Measurements from ENCODE around the gene HES7. TPM values are rescaled to one million over a fixed set of nuclear protein-coding genes. Genes with fewer than 3 reads are reported as not detected.

Gene HES7
- total RNA-seq (2022; extraction: Qiagen RNA extraction; ENCODE audit: low read depth) = 2.3 to 3.0 TPM (median 2.9 TPM) in 5 replicates

GRCh38 chr17:8123695-8124349 is at the start of gene HES7:
Gene HES7 (minus strand): TSS chr17:8124106. CDS start chr17:8124084, 22 bp downstream.

GRCh38 chr17:8162233-8162996 is 38.5 kb upstream of the HES7 start, which contains the start of gene VAMP2:
Gene VAMP2 (minus strand): TSS chr17:8162948. CDS start chr17:8162879, 69 bp downstream.

GRCh38 chr17:8152112-8152775 is 28.3 kb upstream of the HES7 start, which contains the start of gene PER1:
Gene PER1 (minus strand): TSS chr17:8152404. CDS start chr17:8150706, 1,698 bp downstream.

GRCh38 chr17:8117980-8118768 is 5.7 kb downstream of the HES7 start, which contains the start of gene ALOXE3:
Gene ALOXE3 (minus strand): TSS chr17:8118514. CDS start chr17:8117990, 524 bp downstream.

GRCh38 chr17:8087075-8087951 is 36.6 kb downstream of the HES7 start, which contains the start of gene ALOX12B:
Gene ALOX12B (minus strand): TSS chr17:8087716. CDS start chr17:8087442, 274 bp downstream.

Other genes starting within 250 kb of the HES7 start
- gene CHD3, start 235.3 kb downstream of the HES7 start, total RNA-seq (2022; extraction: Qiagen RNA extraction; ENCODE audit: low read depth) = 52.0 to 66.7 TPM (median 61.6 TPM) in 5 replicates
- gene RNF227, start 207.8 kb downstream of the HES7 start, total RNA-seq (2022; extraction: Qiagen RNA extraction; ENCODE audit: low read depth) = 1.0 to 1.7 TPM (median 1.1 TPM) in 5 replicates
- gene KCNAB3, start 194.2 kb downstream of the HES7 start, total RNA-seq (2022; extraction: Qiagen RNA extraction; ENCODE audit: low read depth) = 1.7 to 2.9 TPM (median 2.0 TPM) in 5 replicates
- 298 to 338 TPM (median 306 TPM) in 5 replicates for gene TRAPPC1, start 192.2 kb downstream of the HES7 start, total RNA-seq (2022; extraction: Qiagen RNA extraction; ENCODE audit: low read depth)
- gene CNTROB, start 191.9 kb downstream of the HES7 start, total RNA-seq (2022; extraction: Qiagen RNA extraction; ENCODE audit: low read depth) = 32.2 to 41.3 TPM (median 38.3 TPM) in 5 replicates
- gene GUCY2D, start 121.5 kb downstream of the HES7 start, total RNA-seq (2022; extraction: Qiagen RNA extraction; ENCODE audit: low read depth) = 0.24 to 0.34 TPM in 2 of 5 replicates, not detected in the others
- 0.05 to 0.07 TPM in 2 of 5 replicates, not detected in the others for gene ALOX15B, start 85.0 kb downstream of the HES7 start, total RNA-seq (2022; extraction: Qiagen RNA extraction; ENCODE audit: low read depth)
- 1.3 to 1.8 TPM (median 1.6 TPM) in 5 replicates for gene ALOX12B, start 36.4 kb downstream of the HES7 start, total RNA-seq (2022; extraction: Qiagen RNA extraction; ENCODE audit: low read depth)
- gene ALOXE3, start 5.6 kb downstream of the HES7 start, total RNA-seq (2022; extraction: Qiagen RNA extraction; ENCODE audit: low read depth) = 6.6 to 10.9 TPM (median 7.4 TPM) in 5 replicates
- gene PER1, start 28.3 kb upstream of the HES7 start, total RNA-seq (2022; extraction: Qiagen RNA extraction; ENCODE audit: low read depth) = 22.7 to 29.3 TPM (median 25.0 TPM) in 5 replicates
- gene VAMP2, start 38.8 kb upstream of the HES7 start, total RNA-seq (2022; extraction: Qiagen RNA extraction; ENCODE audit: low read depth) = 21.3 to 31.2 TPM (median 26.8 TPM) in 5 replicates
- 17.5 to 22.1 TPM (median 20.1 TPM) in 5 replicates for gene TMEM107, start 52.3 kb upstream of the HES7 start, total RNA-seq (2022; extraction: Qiagen RNA extraction; ENCODE audit: low read depth)
- 5.6 to 8.8 TPM (median 7.6 TPM) in 5 replicates for gene BORCS6, start 66.1 kb upstream of the HES7 start, total RNA-seq (2022; extraction: Qiagen RNA extraction; ENCODE audit: low read depth)
- 139 to 152 TPM (median 146 TPM) in 5 replicates for gene AURKB, start 86.5 kb upstream of the HES7 start, total RNA-seq (2022; extraction: Qiagen RNA extraction; ENCODE audit: low read depth)
- gene CTC1, start 124.0 kb upstream of the HES7 start, total RNA-seq (2022; extraction: Qiagen RNA extraction; ENCODE audit: low read depth) = 11.5 to 18.6 TPM (median 15.1 TPM) in 5 replicates
- gene PFAS, start 125.2 kb upstream of the HES7 start, total RNA-seq (2022; extraction: Qiagen RNA extraction; ENCODE audit: low read depth) = 41.2 to 50.2 TPM (median 48.6 TPM) in 5 replicates
- gene RANGRF, start 164.6 kb upstream of the HES7 start, total RNA-seq (2022; extraction: Qiagen RNA extraction; ENCODE audit: low read depth) = 39.8 to 50.9 TPM (median 44.1 TPM) in 5 replicates
- 4.8 to 7.2 TPM (median 6.7 TPM) in 5 replicates for gene SLC25A35, start 171.3 kb upstream of the HES7 start, total RNA-seq (2022; extraction: Qiagen RNA extraction; ENCODE audit: low read depth)
- gene ARHGEF15, start 186.1 kb upstream of the HES7 start, total RNA-seq (2022; extraction: Qiagen RNA extraction; ENCODE audit: low read depth) = not detected in 5 replicates
- gene ODF4, start 215.7 kb upstream of the HES7 start, total RNA-seq (2022; extraction: Qiagen RNA extraction; ENCODE audit: low read depth) = not detected in 5 replicates